Stimulated activated CD4-positive, alpha-beta T cell treated with anti-CD3 and anti-CD28 coated beads, TNF-alpha, amount 100 ng/mL, for 24 hours (primary cell): ENCODE measurements around the gene MS4A10.
A peak's percentile ranks its signal among the peaks of the same experiment; 100 is the strongest.

Source experiments
- DNase-seq, 3 experiments: peaks; one replicate each; pipeline ENCODE4 v3.0.0-alpha.2; 2020; ENCODE audit warnings: low read depth in 3 of 3

Gene MS4A10

GRCh38 chr11:60765355-60765754 lies 19.8 kb upstream of the MS4A10 start:
- DNase-seq: no peak

DNA sequence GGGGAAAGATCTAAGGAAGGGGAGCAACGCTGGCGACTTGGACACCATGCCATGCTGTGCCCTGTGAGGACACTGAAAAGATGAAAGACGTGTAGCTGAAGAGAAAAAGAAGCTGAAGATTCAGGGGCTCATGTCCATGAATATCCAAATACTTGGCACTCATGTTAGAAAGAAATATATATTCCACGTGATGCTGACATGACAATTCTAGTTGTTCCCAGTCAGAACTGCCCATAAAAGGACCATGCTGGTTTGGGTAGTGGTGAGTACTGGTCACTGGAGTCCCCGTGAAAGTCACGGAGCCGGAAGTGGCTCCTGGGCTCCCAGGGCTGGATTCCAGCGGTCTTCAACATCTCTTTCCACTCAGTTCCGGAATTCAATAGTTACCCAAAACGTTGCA lies 18.6 kb upstream of the MS4A10 start:
- DNase-seq: no peak

GRCh38 chr11:60767388-60767811 lies 17.7 kb upstream of the MS4A10 start:
- DNase-seq: peak in 1 of 3 experiments; percentile 31

DNA sequence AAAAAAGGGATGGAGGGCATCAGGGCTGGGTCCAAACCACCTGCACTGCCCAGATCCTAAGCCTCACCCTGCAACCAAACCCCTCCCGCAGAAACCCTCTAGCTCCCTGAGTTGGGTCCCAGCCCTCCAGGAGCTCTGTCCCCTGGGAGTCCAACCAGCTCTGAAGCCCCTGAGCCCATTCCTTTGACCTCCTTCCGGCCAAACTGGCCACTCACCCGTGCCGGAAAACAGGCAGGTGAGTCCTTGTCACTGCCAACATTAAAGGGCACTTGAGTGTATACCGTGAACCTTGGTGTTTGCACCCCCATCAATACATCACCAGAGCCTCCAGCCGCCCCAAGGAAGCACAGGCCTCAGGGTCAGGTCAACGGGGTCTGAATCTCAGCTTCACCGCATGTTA lies 16.9 kb upstream of the MS4A10 start:
- no peak for DNase-seq

DNA sequence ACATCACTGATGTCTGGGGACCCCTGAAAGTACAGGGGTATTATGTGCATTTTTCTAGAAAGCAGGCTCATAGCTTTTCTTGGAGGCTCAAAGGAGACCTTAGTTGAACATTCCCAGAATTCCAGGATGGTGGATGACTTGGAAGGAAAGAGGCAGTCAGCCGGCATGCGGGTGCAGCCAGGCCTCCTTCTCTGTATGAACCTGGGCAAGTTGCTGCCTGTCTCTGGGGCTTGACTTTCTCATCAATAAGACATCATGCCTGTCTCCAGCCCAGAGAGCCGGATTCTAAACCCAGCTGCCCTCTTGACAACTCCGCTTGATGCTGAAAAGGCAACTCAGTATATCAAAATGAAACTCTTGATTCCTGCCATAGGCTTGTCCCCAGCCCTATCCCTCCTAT lies 15.9 kb upstream of the MS4A10 start:
- DNase-seq: no peak

- no peak for DNase-seq
Observed at GRCh38 chr11:60769811-60770210, 15.3 kb upstream of the MS4A10 start.

DNA sequence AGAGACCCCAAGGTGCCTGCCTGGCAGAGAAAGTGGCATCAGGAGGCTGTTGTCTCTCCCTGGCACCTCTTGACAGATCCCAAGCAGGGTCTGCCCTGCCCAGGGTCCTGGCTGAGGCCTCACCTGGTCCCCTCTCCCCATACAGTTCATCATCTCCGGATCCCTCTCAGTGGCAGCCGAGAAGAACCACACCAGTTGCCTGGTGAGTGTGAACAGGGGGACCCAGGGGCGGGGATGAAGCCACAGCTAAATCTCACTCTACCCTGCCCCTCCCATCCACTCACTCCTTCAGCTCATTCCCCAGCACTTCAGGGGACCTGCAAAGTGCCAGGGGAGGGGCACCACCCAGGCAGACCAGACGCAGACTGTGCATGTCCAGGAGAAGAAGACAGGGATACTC lies 14.0 kb upstream of the MS4A10 start:
- no peak for DNase-seq

GRCh38 chr11:60771879-60772525 lies 13.1 kb upstream of the MS4A10 start:
- DNase-seq: no peak

DNA sequence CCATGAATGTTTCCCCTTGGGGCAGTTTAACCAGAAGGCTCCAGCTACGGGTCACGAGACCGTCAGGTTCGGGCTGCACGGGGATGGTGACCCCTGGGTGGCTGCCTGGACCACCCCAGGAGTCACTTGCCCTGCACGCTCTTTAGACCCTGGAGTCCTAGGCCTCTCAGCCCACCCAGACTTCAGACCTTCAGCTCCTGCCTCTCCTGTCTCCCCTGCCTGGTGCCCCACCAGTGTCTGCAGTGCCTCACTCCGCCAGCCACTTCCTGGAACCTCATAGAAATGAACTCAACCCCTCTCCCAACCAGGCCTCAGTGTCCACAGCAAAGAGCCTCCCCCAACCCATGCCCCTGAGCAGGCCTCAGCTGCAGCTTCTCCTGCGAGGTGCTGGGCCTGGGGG lies 12.5 kb upstream of the MS4A10 start:
- no peak for DNase-seq

- DNase-seq: no peak
Observed at GRCh38 chr11:60774726-60775125, 10.4 kb upstream of the MS4A10 start.

- DNase-seq: peak; percentile 69 to 79 (median 74)
Observed at GRCh38 chr11:60775420-60775961, 9.6 kb upstream of the MS4A10 start.

DNA sequence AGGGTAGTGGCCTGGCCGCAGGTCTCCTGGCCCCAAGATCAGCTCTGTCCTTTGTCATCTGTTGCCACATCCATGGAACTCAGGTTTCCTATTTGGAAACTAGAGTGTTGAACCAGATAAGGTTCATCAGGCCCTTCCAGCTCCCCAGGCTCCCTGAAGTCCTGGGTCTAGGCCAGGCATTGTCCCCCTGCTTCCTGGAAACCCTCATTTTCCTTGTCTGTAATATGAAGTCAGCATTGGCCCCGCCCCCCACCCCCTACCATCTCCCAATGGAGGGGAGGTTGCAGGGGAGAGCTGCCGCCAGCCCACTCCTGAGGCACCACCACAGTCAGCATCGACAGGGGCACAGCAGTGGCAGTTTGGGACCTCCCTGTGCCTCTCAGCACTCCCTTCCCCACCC lies 9.0 kb upstream of the MS4A10 start:
- DNase-seq: no peak

GRCh38 chr11:60777106-60777505 lies 8.0 kb upstream of the MS4A10 start:
- no peak for DNase-seq

DNA sequence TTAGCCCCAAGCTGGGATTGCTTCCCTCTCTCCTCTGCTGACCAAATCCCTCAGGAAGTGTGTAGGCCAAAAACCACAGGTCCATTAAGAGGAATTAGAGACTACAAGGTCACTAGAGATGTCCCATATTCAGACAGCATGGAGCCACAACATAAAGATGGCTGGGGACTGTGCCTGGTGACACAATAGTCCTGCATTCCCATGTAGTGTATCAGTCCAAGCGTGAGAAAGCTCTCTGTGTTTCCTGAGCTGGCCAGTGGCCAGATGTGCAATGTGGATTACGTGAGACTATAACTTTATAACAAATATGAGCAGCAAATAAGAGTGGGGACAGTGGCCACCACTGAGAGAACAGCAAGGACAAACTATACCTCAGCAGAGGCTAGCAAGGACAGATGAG lies 7.6 kb upstream of the MS4A10 start:
- no peak for DNase-seq

DNA sequence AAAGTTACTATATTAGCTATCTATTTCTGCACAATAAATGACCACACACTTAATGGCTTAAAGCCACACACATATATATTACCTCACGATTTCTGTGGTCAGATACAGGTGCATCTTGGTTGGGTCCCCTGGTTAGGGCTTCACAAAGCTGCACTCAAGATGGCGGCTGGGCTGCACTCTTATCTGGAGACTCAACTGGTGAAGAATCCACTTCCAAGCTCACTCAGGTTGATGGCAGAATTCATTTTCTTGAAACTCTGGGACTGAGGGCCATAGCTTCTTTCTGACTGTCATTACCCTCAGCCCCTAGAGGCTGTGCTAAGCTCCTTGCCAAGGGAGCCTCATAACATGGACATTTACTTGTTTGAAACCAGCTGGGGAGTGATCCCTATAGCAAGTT lies 5.1 kb upstream of the MS4A10 start:
- no peak for DNase-seq

DNA sequence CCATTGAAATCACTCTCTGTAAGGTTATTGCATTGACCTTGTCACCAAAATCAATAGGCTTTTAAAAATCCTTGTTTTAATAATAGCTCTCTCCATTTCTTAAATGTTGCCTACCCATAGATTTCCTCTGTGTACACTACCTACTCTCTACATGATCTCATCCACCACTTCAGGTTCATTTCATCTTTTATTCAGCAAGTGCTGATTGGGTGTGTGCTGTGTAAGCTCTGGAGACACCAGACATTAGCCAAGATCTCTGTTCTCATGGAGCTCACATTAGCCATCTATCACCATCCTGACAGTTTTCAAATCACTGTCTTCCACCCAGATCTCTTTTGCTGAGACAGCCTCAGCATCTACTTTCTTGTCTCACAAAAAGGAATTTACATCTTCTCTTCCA lies 4.4 kb upstream of the MS4A10 start:
- DNase-seq: no peak

DNA sequence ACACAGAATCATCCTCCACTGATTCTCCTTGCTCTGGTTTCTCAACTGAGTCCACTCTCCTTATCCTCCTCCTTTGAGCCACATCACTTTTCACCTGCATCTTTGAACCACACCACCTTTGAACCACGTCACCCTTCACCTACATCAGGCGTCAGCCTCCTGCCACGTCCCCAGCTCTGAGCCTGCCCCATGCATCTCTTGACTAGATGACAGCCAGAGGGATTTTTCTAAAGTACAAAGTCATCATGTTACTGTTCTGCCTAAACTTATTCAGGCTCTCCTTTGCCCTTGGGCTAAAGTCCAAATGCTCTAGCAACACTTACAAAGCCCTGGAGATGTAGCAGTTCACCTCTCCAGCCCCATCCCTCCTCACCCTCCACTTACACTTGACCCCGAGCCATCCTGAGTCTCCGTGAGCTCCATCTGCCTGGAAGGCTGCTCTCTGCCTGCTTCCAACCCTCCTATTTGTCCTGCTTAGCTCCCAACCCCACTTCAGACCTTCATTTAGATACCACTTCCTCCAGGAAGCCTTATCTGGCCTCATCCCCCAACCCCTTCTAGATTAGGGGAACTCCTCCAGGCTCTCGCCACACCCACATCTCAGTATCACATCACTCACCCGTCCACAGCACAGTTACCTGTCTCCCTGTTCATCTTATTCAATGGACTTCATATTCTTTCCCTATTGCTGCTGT lies 3.7 kb upstream of the MS4A10 start:
- DNase-seq: no peak

- DNase-seq: no peak
Observed at GRCh38 chr11:60781981-60782316, 3.2 kb upstream of the MS4A10 start.

GRCh38 chr11:60782393-60783140 lies 2.6 kb upstream of the MS4A10 start:
- DNase-seq: no peak

- no peak for DNase-seq
Observed at GRCh38 chr11:60783141-60783484, 2.0 kb upstream of the MS4A10 start.

DNA sequence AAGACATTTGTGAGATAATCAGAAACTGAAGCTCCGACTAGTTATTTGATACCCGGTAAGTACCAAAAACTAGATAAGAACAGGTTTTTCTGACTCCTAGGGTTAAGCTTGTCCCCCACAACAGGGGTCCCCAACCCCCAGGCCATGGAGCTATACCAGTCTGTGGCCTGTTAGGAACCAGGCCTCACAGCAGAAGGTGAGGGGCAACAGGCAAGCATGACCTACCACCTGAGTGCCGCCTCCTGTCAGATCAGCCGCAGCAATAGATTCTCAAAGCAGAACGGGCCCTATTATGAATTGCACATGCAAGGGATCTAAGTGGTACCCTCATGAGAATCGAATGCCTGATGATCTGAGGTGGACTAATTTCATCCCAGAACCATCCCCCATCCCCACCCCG lies 1.2 kb upstream of the MS4A10 start:
- DNase-seq: no peak

DNA sequence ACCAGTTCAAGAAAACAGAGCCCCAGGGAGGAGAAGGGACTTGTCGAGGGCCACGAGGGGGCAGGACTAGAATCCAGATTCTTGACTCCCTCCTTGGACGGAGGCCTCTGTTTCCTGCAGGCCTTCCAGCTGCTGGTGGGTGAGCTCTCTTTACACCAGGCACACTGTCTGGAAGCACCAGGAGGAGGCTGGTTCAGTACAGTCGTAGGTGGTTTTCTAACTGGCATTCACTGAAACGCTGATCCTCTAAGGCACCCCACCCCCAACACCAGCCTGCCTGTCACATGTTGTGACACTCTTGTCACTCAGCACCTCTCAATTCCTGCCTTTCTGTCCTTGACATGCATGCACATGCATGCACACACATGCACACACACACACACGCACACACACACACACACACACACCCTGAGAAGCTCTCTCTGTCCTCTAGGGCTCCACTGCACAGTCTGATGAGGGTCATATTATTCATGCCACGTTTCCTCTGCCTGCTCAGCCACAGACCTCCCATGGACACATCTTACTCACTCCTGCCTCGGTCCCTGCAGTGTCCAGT lies 751 bp downstream of the MS4A10 start:
- no peak for DNase-seq
